Ovary (tissue), 3 donors: ENCODE measurements around the gene LGI4.

Experiments used
- POLR2A ChIP-seq: fragments of 450-650 bp; IDR thresholded peaks from one replicate; pipeline ENCODE4 v1.6.1; 2017; ENCODE audit warnings: antibody characterized with exemption, mild to moderate bottlenecking, moderate library complexity
- TF ChIP-seq, protein P1 (sequence below), 3 donors: fragments of 450-650 bp in 2 of 3; fragments of 200-600 bp in 1 of 3; IDR thresholded peaks; one replicate each; pipeline versions ENCODE4 v1.5.1 to v1.8.0; 2016 to 2022; ENCODE audit warnings: antibody characterized with exemption in 3 of 3, mild to moderate bottlenecking in 1 of 3
- donor health status: DM: no; HTN: no; CAD: no.

DNA sequence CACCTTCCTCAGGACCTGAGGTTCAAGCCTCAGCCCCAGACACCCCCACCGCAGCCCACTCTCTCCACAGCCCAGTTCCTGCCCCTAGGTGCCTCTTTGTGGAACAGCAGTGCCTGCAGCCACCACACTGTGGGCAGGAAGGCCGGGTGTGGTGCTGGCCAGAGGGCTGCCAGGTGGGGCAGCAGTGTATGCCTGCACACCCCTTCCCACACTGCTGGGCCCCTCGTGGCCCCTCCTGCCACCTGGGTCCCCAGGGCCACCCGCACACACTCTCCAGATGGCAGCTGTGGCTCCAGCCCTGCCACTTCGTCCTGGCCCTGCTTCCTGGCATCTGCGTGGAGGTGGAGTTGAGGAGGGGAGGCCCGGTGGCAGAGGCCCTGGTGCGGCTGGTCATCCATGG, 58.2 kb downstream of the LGI4 start:
- TF ChIP-seq, protein P1, sequence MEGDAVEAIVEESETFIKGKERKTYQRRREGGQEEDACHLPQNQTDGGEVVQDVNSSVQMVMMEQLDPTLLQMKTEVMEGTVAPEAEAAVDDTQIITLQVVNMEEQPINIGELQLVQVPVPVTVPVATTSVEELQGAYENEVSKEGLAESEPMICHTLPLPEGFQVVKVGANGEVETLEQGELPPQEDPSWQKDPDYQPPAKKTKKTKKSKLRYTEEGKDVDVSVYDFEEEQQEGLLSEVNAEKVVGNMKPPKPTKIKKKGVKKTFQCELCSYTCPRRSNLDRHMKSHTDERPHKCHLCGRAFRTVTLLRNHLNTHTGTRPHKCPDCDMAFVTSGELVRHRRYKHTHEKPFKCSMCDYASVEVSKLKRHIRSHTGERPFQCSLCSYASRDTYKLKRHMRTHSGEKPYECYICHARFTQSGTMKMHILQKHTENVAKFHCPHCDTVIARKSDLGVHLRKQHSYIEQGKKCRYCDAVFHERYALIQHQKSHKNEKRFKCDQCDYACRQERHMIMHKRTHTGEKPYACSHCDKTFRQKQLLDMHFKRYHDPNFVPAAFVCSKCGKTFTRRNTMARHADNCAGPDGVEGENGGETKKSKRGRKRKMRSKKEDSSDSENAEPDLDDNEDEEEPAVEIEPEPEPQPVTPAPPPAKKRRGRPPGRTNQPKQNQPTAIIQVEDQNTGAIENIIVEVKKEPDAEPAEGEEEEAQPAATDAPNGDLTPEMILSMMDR (IDR thresholded peaks at IDR 0.05) = no peak
- TF ChIP-seq POLR2A = no peak
